ENCODE measurements around the gene IL4R. TPM values are rescaled to one million over a fixed set of nuclear protein-coding genes. Genes with fewer than 3 reads are reported as not detected.
A peak's percentile ranks its signal among the peaks of the same experiment; 100 is the strongest.

Gene IL4R
- total and polyA plus RNA-seq, 10 donors = 39.3 to 319 (median 160) TPM

DNA sequence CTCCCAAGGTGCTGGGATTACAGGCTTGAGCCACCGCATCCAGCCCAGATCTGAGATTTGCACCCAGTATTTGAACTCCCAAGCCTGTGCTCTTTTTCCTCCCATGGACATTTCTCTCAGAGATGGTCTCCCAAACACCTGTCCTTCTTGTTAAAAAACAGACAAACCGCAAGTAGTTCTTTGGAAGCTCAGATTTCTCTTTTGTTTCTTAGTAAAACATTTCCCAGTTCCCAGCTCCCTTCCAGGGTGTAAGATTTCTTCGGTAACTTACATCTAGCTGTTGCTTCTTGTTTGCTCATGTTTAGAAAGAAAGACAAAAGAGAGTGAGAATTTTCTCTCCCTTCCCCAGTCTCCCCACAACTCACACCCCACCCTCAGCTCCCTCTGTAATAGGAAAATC is 36.2 kb downstream of the IL4R start:
- Histone ChIP-seq H3K27me3 (replicated peaks in 1 of 7) (no peaks in the 10 kb centered on the region), H3K4me3 (no peak overlapping the region), H3K4me1 (peaks cover 0 to 39% (median 18%) of the 10 kb centered on the region in 6 donors), H3K36me3 (peaks cover 5 to 100% (median 99%) of the 10 kb centered on the region in 6 donors), H3K27ac (peak overlapping the region in 2 of 8 donors; percentile 30 to 48), H3K9me3 (peaks cover 0 to 4% (median 0%) of the 10 kb centered on the region in 8 donors)
- DNase-seq = no peak
- WGBS, 5 donors = 81 to 98% (median 97%) methylated on average over 3 of the region's 3 CpGs
- TF ChIP-seq, protein P1, sequence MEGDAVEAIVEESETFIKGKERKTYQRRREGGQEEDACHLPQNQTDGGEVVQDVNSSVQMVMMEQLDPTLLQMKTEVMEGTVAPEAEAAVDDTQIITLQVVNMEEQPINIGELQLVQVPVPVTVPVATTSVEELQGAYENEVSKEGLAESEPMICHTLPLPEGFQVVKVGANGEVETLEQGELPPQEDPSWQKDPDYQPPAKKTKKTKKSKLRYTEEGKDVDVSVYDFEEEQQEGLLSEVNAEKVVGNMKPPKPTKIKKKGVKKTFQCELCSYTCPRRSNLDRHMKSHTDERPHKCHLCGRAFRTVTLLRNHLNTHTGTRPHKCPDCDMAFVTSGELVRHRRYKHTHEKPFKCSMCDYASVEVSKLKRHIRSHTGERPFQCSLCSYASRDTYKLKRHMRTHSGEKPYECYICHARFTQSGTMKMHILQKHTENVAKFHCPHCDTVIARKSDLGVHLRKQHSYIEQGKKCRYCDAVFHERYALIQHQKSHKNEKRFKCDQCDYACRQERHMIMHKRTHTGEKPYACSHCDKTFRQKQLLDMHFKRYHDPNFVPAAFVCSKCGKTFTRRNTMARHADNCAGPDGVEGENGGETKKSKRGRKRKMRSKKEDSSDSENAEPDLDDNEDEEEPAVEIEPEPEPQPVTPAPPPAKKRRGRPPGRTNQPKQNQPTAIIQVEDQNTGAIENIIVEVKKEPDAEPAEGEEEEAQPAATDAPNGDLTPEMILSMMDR (IDR thresholded peaks at IDR 0.05 in 8 of 11, conservative IDR thresholded peaks at IDR 0.05 in 3 of 11) = no peak
- TF ChIP-seq POLR2A (IDR thresholded peaks at IDR 0.05) (no peak), POLR2AphosphoS5 (IDR thresholded peaks at IDR 0.05) (no peak)
- intact Hi-C loops (cut with DNase I; ENCODE audit: low total_unique reads) = no loop called here

- Histone ChIP-seq H3K4me3 (no peak overlapping the region), H3K36me3 (peaks cover 5 to 100% (median 99%) of the 10 kb centered on the region in 6 donors)
- WGBS, 5 donors = 79 to 87% (median 84%) methylated on average over 6 of the region's 6 CpGs
These were observed 38.2 kb downstream of the IL4R start for GRCh38 chr16:27351989-27352388.

DNA sequence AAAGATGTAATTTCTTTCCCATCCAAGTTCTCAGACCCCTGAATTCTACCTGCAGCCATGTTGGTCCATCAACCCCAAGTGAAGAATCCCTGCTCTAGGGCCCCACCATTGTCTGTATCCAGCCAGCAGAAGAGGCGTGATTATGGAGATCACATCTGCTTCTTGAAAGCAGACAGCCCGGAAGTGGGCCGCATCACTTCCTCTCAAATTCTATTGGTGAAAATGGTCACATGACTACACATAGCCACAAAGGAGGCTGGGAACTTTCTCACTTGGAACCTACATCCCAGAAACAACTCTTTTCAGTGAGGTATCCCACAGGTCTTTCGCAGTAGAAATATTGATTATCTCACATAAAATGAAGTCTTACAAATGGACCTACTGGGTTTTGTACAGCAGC is 40.1 kb downstream of the IL4R start:
- TF ChIP-seq POLR2A (IDR thresholded peaks at IDR 0.05) = no peak
- TF ChIP-seq POLR2AphosphoS5 (IDR thresholded peaks at IDR 0.05) = no peak
- TF ChIP-seq, protein P1 (IDR thresholded peaks at IDR 0.05 in 8 of 11, conservative IDR thresholded peaks at IDR 0.05 in 3 of 11) = no peak
- intact Hi-C loops (cut with DNase I; ENCODE audit: low total_unique reads) = no loop called here
- Histone ChIP-seq H3K4me3 (no peak overlapping the region), H3K27me3 (replicated peaks in 1 of 7) (no peaks in the 10 kb centered on the region), H3K36me3 (peaks cover 2 to 100% (median 98%) of the 10 kb centered on the region in 6 donors), H3K27ac (peak overlapping the region in 2 of 8 donors; percentile 16 to 42), H3K9me3 (peaks cover 0 to 4% (median 0%) of the 10 kb centered on the region in 8 donors), H3K4me1 (peaks cover 0 to 11% (median 0%) of the 10 kb centered on the region in 6 donors)
- 81 to 92% (median 88%) methylated on average over 4 of the region's 4 CpGs for WGBS, 5 donors
- no peak for DNase-seq

More at GRCh38 chr16:27351989-27352388, 38.2 kb downstream of the IL4R start:
- peaks cover 0 to 19% (median 7%) of the 10 kb centered on the region in 6 donors for H3K4me1 ChIP-seq
- H3K27me3 ChIP-seq (replicated peaks in 1 of 7) = no peaks in the 10 kb centered on the region
- H3K9me3 ChIP-seq = peaks cover 0 to 4% (median 0%) of the 10 kb centered on the region in 8 donors
- intact Hi-C loops (cut with DNase I; ENCODE audit: low total_unique reads) = no loop called here
- DNase-seq = no peak
- TF ChIP-seq POLR2AphosphoS5 (IDR thresholded peaks at IDR 0.05) (no peak), POLR2A (IDR thresholded peaks at IDR 0.05) (no peak)
- TF ChIP-seq, protein P1 (IDR thresholded peaks at IDR 0.05 in 8 of 11, conservative IDR thresholded peaks at IDR 0.05 in 3 of 11) = no peak
- H3K27ac ChIP-seq = peak overlapping the region in 2 of 8 donors; percentile 12 to 23

- H3K9me3 ChIP-seq = peaks cover 0 to 5% (median 0%) of the 10 kb centered on the region in 8 donors
- H3K27ac ChIP-seq = peak overlapping the region in 3 of 8 donors; percentile 1 to 38 (median 28)
- DNase-seq = peak; percentile 87
- intact Hi-C loops (cut with DNase I; ENCODE audit: low total_unique reads) = no loop called here
- TF ChIP-seq, protein P1 (IDR thresholded peaks at IDR 0.05 in 8 of 11, conservative IDR thresholded peaks at IDR 0.05 in 3 of 11) = peak in 10 of 11 experiments; percentile 13 to 61 (median 40)
- TF ChIP-seq POLR2AphosphoS5 (IDR thresholded peaks at IDR 0.05) (peak; percentile 56 to 82 (median 74)), POLR2A (IDR thresholded peaks at IDR 0.05) (no peak)
- no peak overlapping the region for H3K4me3 ChIP-seq
- peaks cover 2 to 100% (median 97%) of the 10 kb centered on the region in 6 donors for H3K36me3 ChIP-seq
- peaks cover 0 to 16% (median 0%) of the 10 kb centered on the region in 6 donors for H3K4me1 ChIP-seq
- no peaks in the 10 kb centered on the region for H3K27me3 ChIP-seq (replicated peaks in 1 of 7)
- WGBS, 5 donors = 67 to 82% (median 70%) methylated on average over 12 of the region's 12 CpGs
These were observed 41.8 kb downstream of the IL4R start for GRCh38 chr16:27355610-27356009.

Measured in spleen (tissue), 11 donors.